ENCODE results near the gene TAOK2.

The TAOK2 gene

GRCh38 chr16:29995911-29996765, 22.5 kb downstream of the TAOK2 start, which contains the start of gene INO80E:
Gene INO80E, plus strand, starts transcription at chr16:29996241. Its CDS starts 70 bp downstream, at chr16:29996311.
- peak; percentile 62 for DNase-seq (ENCODE audit: low read depth)
- TF ChIP-seq CTCF (IDR thresholded peaks at IDR 0.05; ENCODE audit: control insufficient read depth, insufficient read depth, low read depth, low read length, missing control alignments) = no peak
- peak within 1 kb of the TSS; percentile 98 for H3K4me3 ChIP-seq (ENCODE audit: control insufficient read depth, low read depth, low read length)

- no peak for DNase-seq (ENCODE audit: low read depth)
- no peak for TF ChIP-seq CTCF (IDR thresholded peaks at IDR 0.05; ENCODE audit: control insufficient read depth, insufficient read depth, low read depth, low read length, missing control alignments)
These were observed 23.1 kb downstream of the TAOK2 start for GRCh38 chr16:29996766-29997250.

GRCh38 chr16:29999605-30000004, 25.9 kb downstream of the TAOK2 start:
- no peak overlapping the region for H3K4me3 ChIP-seq (ENCODE audit: control insufficient read depth, low read depth, low read length)
- TF ChIP-seq CTCF (IDR thresholded peaks at IDR 0.05; ENCODE audit: control insufficient read depth, insufficient read depth, low read depth, low read length, missing control alignments) = no peak
- no peak for DNase-seq (ENCODE audit: low read depth)

More at GRCh38 chr16:29996766-29997250, 23.1 kb downstream of the TAOK2 start:
- H3K4me3 ChIP-seq (ENCODE audit: control insufficient read depth, low read depth, low read length) = peak overlapping the region; percentile 98

GRCh38 chr16:30000735-30001631, 27.3 kb downstream of the TAOK2 start:
- H3K4me3 ChIP-seq (ENCODE audit: control insufficient read depth, low read depth, low read length) = no peak overlapping the region
- peak; percentile 12 for TF ChIP-seq CTCF (IDR thresholded peaks at IDR 0.05; ENCODE audit: control insufficient read depth, insufficient read depth, low read depth, low read length, missing control alignments)
- no peak for DNase-seq (ENCODE audit: low read depth)

- no peak for TF ChIP-seq CTCF (IDR thresholded peaks at IDR 0.05; ENCODE audit: control insufficient read depth, insufficient read depth, low read depth, low read length, missing control alignments)
- H3K4me3 ChIP-seq (ENCODE audit: control insufficient read depth, low read depth, low read length) = no peak overlapping the region
- no peak for DNase-seq (ENCODE audit: low read depth)
These were observed 29.1 kb downstream of the TAOK2 start for GRCh38 chr16:30002614-30003346.

All from AG09309 (cell line).